Suprapubic skin (tissue), 4 donors: ENCODE data around the gene SLIT1. TPM values are rescaled to one million over a fixed set of nuclear protein-coding genes. Genes with fewer than 3 reads are reported as not detected.

ENCODE experiments used
- DNase-seq, 2 donors: peaks; one replicate each; pipeline ENCODE4 v3.0.0-alpha.2; 2019; ENCODE audit warnings: low spot score in 2 of 2
- H3K27ac ChIP-seq: fragments of 200-600 bp; sonication (generic); one replicate; pipeline ENCODE4 v1.5.1; 2019
- H3K27me3 ChIP-seq: fragments of 200-600 bp; sonication (generic); one replicate; pipeline ENCODE4 v1.5.1; 2019
- H3K36me3 ChIP-seq: fragments of 200-600 bp; sonication (generic); one replicate; pipeline ENCODE4 v1.5.1; 2019
- H3K4me1 ChIP-seq: fragments of 200-600 bp; sonication (generic); one replicate; pipeline ENCODE4 v1.5.1; 2019
- H3K4me3 ChIP-seq: fragments of 200-600 bp; sonication (generic); one replicate; pipeline ENCODE4 v1.5.1; 2019; ENCODE audit warnings: mild to moderate bottlenecking
- H3K9me3 ChIP-seq: fragments of 200-600 bp; sonication (generic); one replicate; pipeline ENCODE4 v1.5.1; 2019
- EP300 ChIP-seq: sonication (generic); formaldehyde crosslinking; IDR thresholded peaks from one replicate; pipeline ENCODE4 v1.6.1; 2017; ENCODE audit warnings: antibody characterized with exemption
- POLR2A ChIP-seq, 2 donors: fragments of 450-650 bp; IDR thresholded peaks; one replicate each; pipeline ENCODE4 v1.6.1; 2017; ENCODE audit warnings: antibody characterized with exemption in 2 of 2, mild to moderate bottlenecking in 2 of 2, moderate library complexity in 2 of 2
- POLR2AphosphoS5 ChIP-seq, 3 donors: sonication (generic); formaldehyde crosslinking; IDR thresholded peaks; one replicate each; pipeline ENCODE4 v1.6.1; 2017; ENCODE audit warnings: antibody characterized with exemption in 3 of 3
- WGBS: methylation state at CpG from one replicate; pipeline ENCODE4 v1.1.5; 2018; 5-methylcytosine and 5-hydroxymethylcytosine counted together
- total RNA-seq, 4 donors: library from RNA; depleted of rRNA; stranded (reverse); fragments of >200 nt; gene quantifications; one replicate each; pipeline ENCODE4 v1.1.0, GENCODE V29; 2016
- TF ChIP-seq, protein P1 (sequence below), 2 donors: fragments of 200-600 bp in 1 of 2; fragments of 450-650 bp in 1 of 2; sonication (generic) in 1 of 2; IDR thresholded peaks; one replicate each; pipeline ENCODE4 v1.5.1; 2016 to 2019; ENCODE audit warnings: antibody characterized with exemption in 2 of 2, mild to moderate bottlenecking in 1 of 2, moderate library complexity in 1 of 2

The SLIT1 gene
- total RNA-seq, 4 donors from 2014 or later: 0.10 to 0.40 (median 0.11) TPM; not detected in 1

DNA sequence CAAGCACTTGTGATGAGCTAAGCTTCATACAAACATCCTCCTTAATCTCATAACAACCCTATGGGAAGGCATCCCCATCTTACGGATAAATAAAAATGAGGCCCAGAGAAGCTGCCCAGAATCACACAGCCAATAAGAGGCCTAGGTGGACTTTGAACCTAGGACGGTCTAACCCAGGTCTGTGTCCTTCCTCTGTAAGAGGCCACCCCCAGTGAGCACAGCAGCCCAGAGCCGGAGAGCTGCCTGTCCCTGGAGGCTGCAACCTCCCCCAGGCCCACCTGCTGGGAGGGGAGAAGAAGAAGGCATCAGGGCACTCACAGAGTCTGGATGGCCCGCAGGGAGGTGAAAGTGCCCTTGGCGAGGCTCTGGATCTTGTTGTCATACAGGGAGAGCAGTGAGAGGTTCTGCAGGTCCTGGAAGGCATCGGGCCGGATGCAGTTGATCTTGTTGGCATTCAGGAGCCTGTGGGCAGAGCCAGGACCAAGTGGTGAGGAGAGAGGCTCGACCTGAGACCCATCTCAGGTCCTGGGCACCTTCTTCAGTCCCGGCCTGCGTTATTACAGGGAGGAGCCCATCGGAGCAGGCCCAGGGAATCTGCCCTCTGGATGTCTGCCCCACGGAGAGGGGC is 129.6 kb downstream of the SLIT1 start:
- TF ChIP-seq, protein P1, sequence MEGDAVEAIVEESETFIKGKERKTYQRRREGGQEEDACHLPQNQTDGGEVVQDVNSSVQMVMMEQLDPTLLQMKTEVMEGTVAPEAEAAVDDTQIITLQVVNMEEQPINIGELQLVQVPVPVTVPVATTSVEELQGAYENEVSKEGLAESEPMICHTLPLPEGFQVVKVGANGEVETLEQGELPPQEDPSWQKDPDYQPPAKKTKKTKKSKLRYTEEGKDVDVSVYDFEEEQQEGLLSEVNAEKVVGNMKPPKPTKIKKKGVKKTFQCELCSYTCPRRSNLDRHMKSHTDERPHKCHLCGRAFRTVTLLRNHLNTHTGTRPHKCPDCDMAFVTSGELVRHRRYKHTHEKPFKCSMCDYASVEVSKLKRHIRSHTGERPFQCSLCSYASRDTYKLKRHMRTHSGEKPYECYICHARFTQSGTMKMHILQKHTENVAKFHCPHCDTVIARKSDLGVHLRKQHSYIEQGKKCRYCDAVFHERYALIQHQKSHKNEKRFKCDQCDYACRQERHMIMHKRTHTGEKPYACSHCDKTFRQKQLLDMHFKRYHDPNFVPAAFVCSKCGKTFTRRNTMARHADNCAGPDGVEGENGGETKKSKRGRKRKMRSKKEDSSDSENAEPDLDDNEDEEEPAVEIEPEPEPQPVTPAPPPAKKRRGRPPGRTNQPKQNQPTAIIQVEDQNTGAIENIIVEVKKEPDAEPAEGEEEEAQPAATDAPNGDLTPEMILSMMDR (IDR thresholded peaks at IDR 0.05): no peak
- no peak overlapping the region for H3K27ac ChIP-seq
- no peak for DNase-seq
- no peaks in the 10 kb centered on the region for H3K4me1 ChIP-seq
- peaks cover 39% of the 10 kb centered on the region for H3K27me3 ChIP-seq
- no peaks in the 10 kb centered on the region for H3K9me3 ChIP-seq
- WGBS: 81% methylated on average over 9 of the region's 12 CpGs
- no peaks in the 10 kb centered on the region for H3K36me3 ChIP-seq
- no peak overlapping the region for H3K4me3 ChIP-seq

DNA sequence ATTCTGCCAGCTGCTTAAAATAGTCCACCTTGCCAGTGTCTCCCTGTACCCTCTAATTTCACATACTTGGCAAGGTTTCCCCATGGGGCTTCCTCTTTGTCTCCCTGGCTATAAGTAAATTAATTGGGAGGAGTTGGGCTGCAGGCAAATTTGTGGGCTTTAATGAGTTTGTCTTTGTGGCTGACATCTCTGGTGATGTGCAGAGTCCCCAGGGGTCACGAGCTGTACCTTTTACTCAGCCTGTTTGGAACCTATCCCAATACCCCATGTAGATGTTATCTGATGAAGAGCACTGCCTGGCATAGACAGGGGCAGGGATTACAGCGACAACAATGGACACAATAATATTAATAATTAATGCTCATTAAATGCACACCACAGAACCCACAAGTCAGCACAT is 132.5 kb downstream of the SLIT1 start:
- TF ChIP-seq, protein P1 (IDR thresholded peaks at IDR 0.05): no peak
- TF ChIP-seq EP300: no peak
- TF ChIP-seq POLR2AphosphoS5 (IDR thresholded peaks at IDR 0.05): no peak
- no peak for TF ChIP-seq POLR2A (IDR thresholded peaks at IDR 0.05)
- no peak overlapping the region for H3K27ac ChIP-seq
- 57% methylated on average over 2 of the region's 2 CpGs for WGBS
- no peaks in the 10 kb centered on the region for H3K36me3 ChIP-seq
- DNase-seq: no peak
- H3K27me3 ChIP-seq: peaks cover 35% of the 10 kb centered on the region
- no peaks in the 10 kb centered on the region for H3K9me3 ChIP-seq
- no peaks in the 10 kb centered on the region for H3K4me1 ChIP-seq
- no peak overlapping the region for H3K4me3 ChIP-seq

DNA sequence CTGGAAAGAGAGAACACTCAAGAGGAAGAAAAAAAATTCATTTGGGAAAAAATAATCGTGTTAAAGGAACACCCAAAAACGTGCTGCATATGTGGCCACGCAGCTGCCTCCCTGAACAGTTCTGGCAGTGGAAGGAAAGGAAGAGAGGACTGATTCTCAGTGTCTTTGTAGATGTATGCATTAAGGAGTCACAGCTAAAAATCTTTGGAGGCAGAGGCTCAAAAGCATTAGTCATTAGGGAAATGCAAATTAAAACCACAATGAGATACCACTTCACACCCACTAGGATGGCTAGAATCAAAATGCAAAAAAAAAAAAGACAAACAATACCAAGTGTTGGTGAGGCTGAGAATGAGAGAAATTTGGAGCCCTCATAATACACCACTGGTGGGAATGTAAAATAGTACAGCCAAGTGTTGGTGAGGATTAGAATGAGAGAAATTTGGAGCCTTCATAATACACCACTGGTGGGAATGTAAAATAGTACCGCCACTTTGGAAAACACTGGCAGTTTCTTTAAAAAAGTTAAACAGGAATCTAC is 134.7 kb downstream of the SLIT1 start:
- no peak for DNase-seq
- Histone ChIP-seq H3K36me3 (no peaks in the 10 kb centered on the region), H3K4me3 (no peak overlapping the region), H3K27ac (no peak overlapping the region), H3K4me1 (no peaks in the 10 kb centered on the region), H3K27me3 (peaks cover 29% of the 10 kb centered on the region), H3K9me3 (no peaks in the 10 kb centered on the region)
- 49% methylated on average over 4 of the region's 4 CpGs for WGBS
- TF ChIP-seq, protein P1 (IDR thresholded peaks at IDR 0.05): no peak
- TF ChIP-seq POLR2AphosphoS5 (IDR thresholded peaks at IDR 0.05) (no peak), POLR2A (IDR thresholded peaks at IDR 0.05) (no peak), EP300 (no peak)

DNA sequence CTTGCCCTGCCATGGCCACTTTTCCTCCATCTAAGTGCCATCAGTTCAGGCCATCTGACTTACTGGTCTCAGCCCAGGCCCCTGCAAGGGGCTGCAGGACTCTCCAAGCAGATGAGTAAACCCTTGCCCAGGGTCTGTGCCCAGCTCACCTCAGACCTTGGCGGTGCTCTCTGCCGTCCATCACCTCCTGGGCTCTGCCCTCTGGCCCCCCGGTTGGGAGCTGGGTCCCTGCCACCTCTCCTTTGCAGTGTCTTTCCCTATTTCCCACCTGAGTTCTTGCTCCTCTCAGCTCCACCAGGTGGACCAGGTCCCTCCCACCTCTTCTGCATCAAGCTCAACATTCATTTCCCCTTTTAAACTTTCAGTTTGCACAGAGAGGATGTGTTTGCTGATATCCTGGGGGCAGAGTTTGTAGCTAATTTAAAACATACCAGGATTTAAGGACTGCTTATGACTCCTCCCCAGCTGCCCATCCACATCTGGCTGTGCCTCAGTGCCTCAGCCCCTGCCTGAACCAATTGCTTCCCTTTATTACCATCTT is 135.5 kb downstream of the SLIT1 start:
- no peak for TF ChIP-seq POLR2A (IDR thresholded peaks at IDR 0.05)
- TF ChIP-seq, protein P1 (IDR thresholded peaks at IDR 0.05): no peak
- no peaks in the 10 kb centered on the region for H3K4me1 ChIP-seq
- H3K27ac ChIP-seq: no peak overlapping the region
- no peak overlapping the region for H3K4me3 ChIP-seq
- H3K27me3 ChIP-seq: peaks cover 26% of the 10 kb centered on the region
- WGBS: 83% methylated on average over 3 of the region's 3 CpGs
- no peaks in the 10 kb centered on the region for H3K9me3 ChIP-seq
- DNase-seq: no peak
- no peaks in the 10 kb centered on the region for H3K36me3 ChIP-seq

DNA sequence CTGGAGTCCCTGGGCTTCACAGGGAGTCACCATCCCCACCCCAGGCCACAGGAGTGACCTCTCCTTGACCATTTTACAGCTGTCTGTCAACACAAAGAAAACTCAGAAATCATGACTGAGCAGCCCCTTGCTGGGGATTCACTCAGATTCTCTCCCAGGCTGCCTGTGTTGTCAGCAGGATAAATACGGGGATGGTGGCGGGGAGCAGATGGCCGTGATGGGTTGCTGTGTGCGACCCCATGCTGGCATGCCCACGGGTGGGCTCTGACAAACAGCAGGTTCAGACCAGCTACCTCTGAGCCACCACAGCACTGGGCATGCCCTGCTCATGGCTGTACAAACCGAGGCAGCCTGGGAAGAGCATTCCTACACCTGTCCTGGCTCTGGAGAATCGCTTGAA is 136.1 kb downstream of the SLIT1 start:
- Histone ChIP-seq H3K4me3 (no peak overlapping the region), H3K27me3 (peaks cover 23% of the 10 kb centered on the region), H3K36me3 (no peaks in the 10 kb centered on the region), H3K4me1 (no peaks in the 10 kb centered on the region), H3K9me3 (no peaks in the 10 kb centered on the region), H3K27ac (no peak overlapping the region)
- no peak for DNase-seq
- 100% methylated on average over 1 of the region's 7 CpGs for WGBS
- TF ChIP-seq, protein P1 (IDR thresholded peaks at IDR 0.05): no peak
- TF ChIP-seq POLR2AphosphoS5 (IDR thresholded peaks at IDR 0.05) (no peak), EP300 (no peak), POLR2A (IDR thresholded peaks at IDR 0.05) (no peak)
